Measurements from ENCODE around the gene GUCD1. TPM values are rescaled to one million over a fixed set of nuclear protein-coding genes. Genes with fewer than 3 reads are reported as not detected.

Gene GUCD1
- total and polyA plus RNA-seq, 2 of the 8 experiments (the other 6 are each of a cell fraction or from before 2014, with no cell fraction given): 85.2 to 128 TPM

- TF ChIP-seq PHF8 (conservative IDR thresholded peaks at IDR 0.05; ENCODE audit: low read depth, low read length): no peak
Observed at GRCh38 chr22:24590596-24591173, 35.7 kb upstream of the GUCD1 start (continued).
